ENCODE data around the gene HDAC4.

HDAC4 gene

GRCh38 chr2:239234191-239235175, 166.3 kb downstream of the HDAC4 start:
- DNase-seq (ENCODE audit: low spot score) = no peak

- no peak for DNase-seq (ENCODE audit: low spot score)
These were observed 167.2 kb downstream of the HDAC4 start for GRCh38 chr2:239233576-239233975.

GRCh38 chr2:239232195-239232578, 168.6 kb downstream of the HDAC4 start:
- DNase-seq (ENCODE audit: low spot score) = no peak

GRCh38 chr2:239231231-239232194, 169.3 kb downstream of the HDAC4 start:
- DNase-seq (ENCODE audit: low spot score) = no peak

DNA sequence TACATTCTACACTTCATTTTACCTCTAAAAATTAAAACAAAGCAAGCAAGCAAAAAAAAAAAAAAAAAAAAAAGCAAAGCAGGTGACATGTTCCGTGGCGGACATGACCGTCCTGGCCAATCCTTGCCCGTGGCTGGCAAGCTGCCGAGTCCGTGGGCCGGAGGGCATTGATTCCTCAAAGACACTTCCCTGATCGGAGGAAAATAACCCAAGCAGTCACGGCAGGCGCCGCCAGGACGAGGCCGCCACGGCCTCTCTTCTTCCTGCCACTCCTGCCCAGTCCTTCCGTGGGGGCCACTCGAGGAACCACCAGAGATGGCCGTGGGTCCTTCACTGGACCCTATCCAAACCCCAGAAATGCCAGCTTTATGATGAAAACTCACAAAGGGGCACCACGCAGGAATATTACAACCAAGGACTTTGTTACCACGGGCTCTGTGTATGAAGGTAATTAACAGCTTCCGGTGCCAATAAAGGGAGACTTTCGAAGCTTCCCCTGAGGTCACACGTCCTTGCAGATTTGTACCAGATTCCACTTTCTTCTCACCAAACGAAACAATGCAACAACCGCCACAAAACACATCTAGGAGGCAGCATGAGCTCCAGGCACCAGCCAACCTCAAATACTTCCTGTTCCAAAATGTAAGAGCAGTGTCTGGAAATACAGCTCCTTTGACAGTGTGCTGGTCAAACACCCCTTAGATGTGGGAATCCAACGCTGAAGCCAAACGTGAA, 170.3 kb downstream of the HDAC4 start:
- DNase-seq (ENCODE audit: low spot score) = no peak

GRCh38 chr2:239229545-239230279, 171.1 kb downstream of the HDAC4 start:
- no peak for DNase-seq (ENCODE audit: low spot score)

DNA sequence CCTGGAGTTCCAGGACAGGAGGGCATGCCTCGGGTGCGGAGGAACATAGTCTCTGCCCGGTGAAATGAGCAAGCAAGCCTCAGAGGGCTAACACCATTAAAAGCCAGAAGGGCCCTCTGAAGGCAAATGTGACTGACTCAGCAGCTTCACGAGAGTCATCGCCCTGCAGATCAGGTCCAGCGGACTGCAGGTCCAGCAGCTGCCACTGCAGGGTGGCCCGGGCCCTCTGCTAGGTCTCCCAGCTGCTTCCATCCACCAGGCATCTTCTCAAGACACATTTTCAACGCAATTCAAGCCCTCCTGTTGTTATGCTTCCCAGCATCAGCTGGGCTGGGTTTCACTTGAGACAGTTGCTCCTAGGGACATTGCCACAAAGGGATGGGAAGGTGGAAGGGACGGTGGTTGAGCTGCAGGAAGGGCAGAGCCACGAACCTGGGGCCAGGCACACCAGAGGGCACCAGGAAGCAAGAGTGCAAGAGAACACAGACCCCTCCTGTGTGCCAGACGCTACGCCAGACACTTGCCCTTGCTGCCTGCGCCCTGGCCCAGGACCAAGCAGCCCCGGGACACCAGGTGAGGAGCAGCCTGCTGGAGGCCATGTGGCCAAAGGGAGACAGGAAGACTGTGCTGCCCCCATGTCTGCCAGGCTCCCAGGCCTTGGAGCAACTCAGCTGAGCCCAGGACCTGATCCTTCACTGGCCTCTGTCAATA, 173.0 kb downstream of the HDAC4 start:
- peak; percentile 44 for DNase-seq (ENCODE audit: low spot score)

- DNase-seq (ENCODE audit: low spot score) = no peak
These were observed 173.9 kb downstream of the HDAC4 start for GRCh38 chr2:239226677-239227581.

DNA sequence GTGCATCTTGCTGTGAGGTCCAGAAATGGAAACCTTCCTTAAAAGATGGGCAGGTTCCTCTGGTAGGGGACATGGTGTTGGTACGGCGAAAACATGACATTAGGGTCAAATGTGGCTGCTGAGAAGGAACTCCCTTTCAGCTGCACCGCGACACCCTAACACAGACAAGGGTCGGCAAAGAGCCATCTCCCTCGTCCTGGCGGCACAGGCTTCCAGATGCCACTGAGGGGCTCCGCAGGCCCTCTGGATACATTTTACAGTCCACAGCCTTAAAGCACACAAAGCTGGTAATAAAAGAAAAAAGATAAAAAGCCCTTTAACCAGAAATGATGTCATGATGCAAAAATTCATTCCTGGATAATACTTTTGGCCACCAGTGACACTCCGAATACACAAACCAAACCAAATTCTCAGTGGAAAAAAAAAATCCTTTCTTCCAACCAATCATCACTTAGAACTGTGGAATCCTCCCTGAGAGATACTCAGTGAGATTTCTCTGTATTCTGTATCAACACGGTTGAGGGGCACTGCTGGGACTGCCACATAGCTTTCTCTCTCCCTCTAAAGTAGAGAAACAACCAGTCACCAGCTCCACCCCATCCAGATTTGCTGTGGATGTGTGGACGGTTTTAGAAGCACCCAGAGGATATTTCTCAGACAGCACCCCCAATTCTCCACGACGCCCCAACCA, 174.8 kb downstream of the HDAC4 start:
- DNase-seq (ENCODE audit: low spot score) = peak; percentile 77

- DNase-seq (ENCODE audit: low spot score) = no peak
These were observed 175.4 kb downstream of the HDAC4 start for GRCh38 chr2:239225371-239225851.

DNA sequence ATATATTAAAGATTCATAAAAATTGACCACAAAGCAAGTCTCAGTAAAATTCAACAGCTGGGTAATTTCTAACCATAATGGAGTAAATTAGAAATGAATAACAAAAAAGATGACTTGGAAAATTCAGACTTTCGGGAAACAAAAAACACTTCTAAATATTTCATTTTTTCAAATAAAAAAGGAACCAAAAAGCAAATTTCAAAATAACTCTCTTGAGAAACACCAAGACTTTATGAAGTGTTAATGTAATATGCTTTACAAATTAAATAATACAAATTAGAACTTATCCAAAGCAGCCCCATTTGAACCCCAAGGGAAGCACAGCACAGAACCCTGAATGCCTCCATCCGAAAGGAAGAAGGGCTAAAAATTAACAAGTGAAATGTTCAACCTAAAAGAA, 175.9 kb downstream of the HDAC4 start:
- DNase-seq (ENCODE audit: low spot score) = no peak

- no peak for DNase-seq (ENCODE audit: low spot score)
These were observed 176.6 kb downstream of the HDAC4 start for GRCh38 chr2:239224199-239224570.

DNA sequence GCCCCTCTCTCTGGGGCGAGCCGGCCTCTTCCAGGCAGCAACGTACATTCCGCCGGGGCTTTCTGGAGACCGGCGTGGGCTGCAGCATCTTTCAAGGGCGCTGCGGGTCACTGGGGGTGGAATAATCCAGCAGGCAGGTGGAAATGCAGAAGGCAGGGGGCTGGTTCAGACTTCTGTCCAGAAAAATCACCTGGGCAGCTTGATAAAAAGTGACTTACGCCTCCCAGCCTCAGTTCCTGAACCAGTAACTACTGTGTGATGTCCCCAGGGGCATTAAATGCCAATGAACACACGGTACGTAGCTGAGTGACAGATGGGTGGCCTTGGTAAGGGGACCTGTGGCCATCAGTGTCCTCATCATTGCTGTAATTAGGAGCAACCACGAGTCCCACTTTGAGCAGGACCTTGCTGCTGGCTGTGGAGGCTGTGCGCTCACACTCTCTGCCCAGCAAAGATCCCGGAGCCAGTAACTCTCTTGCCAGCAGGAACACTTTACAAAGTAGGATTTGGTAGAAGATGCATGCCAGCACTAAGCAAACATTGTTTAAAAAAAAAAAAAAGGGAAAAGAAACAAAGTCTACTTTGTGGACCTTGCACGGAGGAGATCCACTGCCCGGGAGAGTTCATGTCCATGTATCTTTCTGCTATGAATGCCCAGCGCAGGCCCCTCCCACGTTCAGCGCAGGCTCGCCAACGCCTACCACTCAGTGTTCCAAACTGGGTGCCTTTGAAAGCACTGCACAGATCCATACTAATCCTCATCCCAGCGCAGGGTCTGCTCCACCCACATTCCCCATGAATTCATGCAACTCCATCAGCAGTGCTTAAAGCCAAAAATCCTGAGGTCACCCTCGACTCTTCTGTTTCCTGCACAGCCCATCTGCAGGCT, 177.3 kb downstream of the HDAC4 start:
- DNase-seq (ENCODE audit: low spot score) = peak; percentile 47

GRCh38 chr2:239222706-239223309, 178.0 kb downstream of the HDAC4 start:
- DNase-seq (ENCODE audit: low spot score) = no peak

DNA sequence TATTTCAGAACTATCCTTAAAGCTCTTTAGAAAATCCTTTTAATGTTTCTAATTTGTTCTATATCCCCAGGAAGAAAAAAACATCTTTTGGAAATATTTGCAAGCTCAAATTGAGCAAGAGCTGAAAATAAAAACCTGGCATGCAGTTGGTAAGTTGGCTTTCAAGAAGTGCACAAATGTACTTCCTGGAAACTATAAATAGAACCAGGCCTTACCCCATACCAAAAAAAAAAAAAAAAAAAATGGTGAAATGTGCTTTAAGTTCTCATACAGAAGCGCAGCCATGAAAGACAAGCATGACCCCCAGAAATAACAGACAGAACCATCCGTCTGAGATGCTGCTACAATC, 178.5 kb downstream of the HDAC4 start:
- no peak for DNase-seq (ENCODE audit: low spot score)

DNA sequence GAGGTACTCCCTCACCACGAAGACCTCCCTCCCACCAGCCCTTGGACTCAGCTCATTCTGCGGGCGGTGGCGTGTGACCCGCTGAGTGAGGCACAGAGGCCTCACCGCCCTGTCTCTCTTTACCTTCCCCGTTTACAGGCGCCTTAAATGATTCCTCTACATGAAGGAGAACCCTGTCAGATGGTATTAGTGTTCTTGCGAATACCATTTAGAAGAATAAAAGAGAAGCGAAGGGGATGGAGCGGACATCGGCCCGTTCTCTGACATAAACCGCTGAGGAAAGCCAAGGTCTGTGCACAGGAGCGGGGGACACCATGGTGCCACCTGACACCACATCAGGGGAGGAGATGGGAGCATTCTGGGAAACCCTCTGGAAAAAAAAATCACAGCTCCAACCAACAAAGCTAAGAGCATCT, 179.8 kb downstream of the HDAC4 start:
- DNase-seq (ENCODE audit: low spot score) = no peak

DNA sequence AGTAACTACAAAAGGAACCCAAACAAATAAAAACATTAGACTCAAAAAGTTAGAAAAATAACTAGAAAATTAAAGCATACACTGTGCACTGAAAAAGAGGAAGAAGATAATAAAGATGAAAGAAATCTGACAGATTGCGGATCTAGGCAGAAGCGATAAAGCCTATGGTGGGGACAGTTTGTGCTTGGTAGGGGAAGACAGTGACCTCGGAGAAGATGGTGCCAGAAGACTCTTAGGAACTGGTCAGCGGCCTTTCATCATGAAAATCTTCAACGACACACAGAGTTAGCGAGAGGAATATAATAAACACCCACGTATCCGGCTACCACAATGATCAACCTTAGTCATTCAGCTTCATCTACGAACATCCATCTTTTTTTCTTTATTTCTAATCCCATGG, 180.5 kb downstream of the HDAC4 start:
- no peak for DNase-seq (ENCODE audit: low spot score)

Measured in AG08396 (cell line).